K562 (cell line): ENCODE data around the gene ZNF860. TPM values are rescaled to one million over a fixed set of nuclear protein-coding genes. Genes with fewer than 3 reads are reported as not detected.

ENCODE experiments used
- ATAC-seq: fragments of 200-7000 bp; cut with Tn5 transposase; 3 replicates; pipeline ENCODE4 v1.9.1; 2020; ENCODE audit warnings: moderate library complexity
- BruUV-seq: library from RNA; stranded (reverse); fragments of 400-500 nt; replicated peaks from 2 replicates; lab custom pipeline; 2021; lab: Mats Ljungman, UMichigan
- CTCF ChIA-PET: fragments of 300-600 bp; formaldehyde crosslinking; extraction: SDS; loops from one replicate; lab custom pipeline; 2021; ENCODE audit warnings: low intra/inter-chr PET ratio; lab: Yijun Ruan, JAX
- POLR2A ChIA-PET: fragments of 300-600, 350-650 bp; sonication (Branson Sonifier 250); formaldehyde crosslinking; extraction: SDS; loops from one replicate; lab custom pipeline; 2021; ENCODE audit warnings: antibody characterized with exemption, inconsistent platforms; lab: Yijun Ruan, JAX
- DNase-seq, 4 experiments: peaks; one replicate each; pipeline versions ENCODE4 v3.0.0 to v3.0.0-alpha.2; 2011 to 2018; ENCODE audit warnings: low spot score in 3 of 4, mixed read lengths in 3 of 4; ENCODE audit errors: extremely low read depth in 1 of 4
- FAIRE-seq: peaks from 2 replicates; lab custom pipeline; 2011; peaks lifted over from hg19 to GRCh38; lab: Jason Lieb, UNC
- H2AFZ ChIP-seq: 2 replicates; pipeline ENCODE4 v1.6.0; 2011; ENCODE audit warnings: low read depth, low read length, control low read depth, inconsistent platforms
- H3K27ac ChIP-seq: fragments of 200-600 bp; 3 replicates; pipeline ENCODE4 v1.8.0; 2011; ENCODE audit warnings: low read depth, mild to moderate bottlenecking, control low read depth, inconsistent platforms, low read length, moderate library complexity, mixed read lengths; ENCODE audit errors: extremely low read depth
- H3K27me3 ChIP-seq, 2 experiments: fragments of 300-600 bp in 1 of 2; 2 replicates in 1 of 2; 3 replicates in 1 of 2; pipeline versions ENCODE4 v1.6.0 to v1.8.0; 2011; ENCODE audit warnings: inconsistent platforms in 2 of 2, low read length in 2 of 2, mild to moderate bottlenecking in 1 of 2, mixed read lengths in 1 of 2, moderate library complexity in 1 of 2; ENCODE audit not compliant: control insufficient read depth in 2 of 2, insufficient read depth in 2 of 2
- H3K36me3 ChIP-seq: fragments of 300-600 bp; 3 replicates; pipeline ENCODE4 v1.8.0; 2011; ENCODE audit warnings: mild to moderate bottlenecking, low read length, inconsistent platforms; ENCODE audit not compliant: control insufficient read depth, insufficient read depth
- H3K4me1 ChIP-seq, 2 experiments: fragments of 200-600 bp in 1 of 2; replicated peaks in 1 of 2; 2 replicates in 1 of 2; 3 replicates in 1 of 2; pipeline versions ENCODE4 v1.5.1 to v1.8.0; 2011; ENCODE audit warnings: inconsistent platforms in 2 of 2, low read length in 2 of 2, mild to moderate bottlenecking in 1 of 2, mixed read lengths in 1 of 2, moderate library complexity in 1 of 2; ENCODE audit not compliant: control insufficient read depth in 2 of 2, insufficient read depth in 2 of 2
- H3K4me2 ChIP-seq: 2 replicates; pipeline ENCODE4 v1.6.1; 2011; ENCODE audit warnings: low read length, control low read depth, inconsistent platforms, mixed read lengths; ENCODE audit not compliant: insufficient read depth
- H3K4me3 ChIP-seq: fragments of 200-600 bp; sonication (generic), shearing (Covaris generic); 2 replicates; pipeline ENCODE4 v1.5.1; 2016; ENCODE audit warnings: control low read depth, inconsistent platforms
- H3K79me2 ChIP-seq: fragments of 200-600 bp; 3 replicates; pipeline ENCODE4 v1.8.0; 2011; ENCODE audit warnings: low read length, inconsistent platforms; ENCODE audit not compliant: control insufficient read depth, insufficient read depth
- H3K9ac ChIP-seq, 2 experiments: 2 replicates each; pipeline versions ENCODE4 v1.6.0 to v1.6.1; 2011; ENCODE audit warnings: low read depth in 2 of 2, low read length in 2 of 2, control low read depth in 1 of 2, inconsistent platforms in 1 of 2, mild to moderate bottlenecking in 1 of 2, mixed read lengths in 1 of 2; ENCODE audit not compliant: insufficient read depth in 1 of 2
- H3K9me1 ChIP-seq: one replicate; pipeline ENCODE4 v1.6.0; 2011; ENCODE audit warnings: inconsistent platforms, mild to moderate bottlenecking, low read length, moderate library complexity; ENCODE audit not compliant: control insufficient read depth, insufficient read depth
- H3K9me3 ChIP-seq: replicated peaks from 2 replicates; pipeline ENCODE4 v1.5.1; 2011; ENCODE audit warnings: low read depth, low read length, inconsistent platforms; ENCODE audit not compliant: control insufficient read depth, insufficient read depth
- H4K20me1 ChIP-seq: replicated peaks from 2 replicates; pipeline ENCODE4 v1.6.1; 2011; ENCODE audit warnings: low read length, inconsistent platforms, mixed read lengths; ENCODE audit not compliant: control insufficient read depth, insufficient read depth
- HBP1 ChIP-seq: fragments of 450-650 bp; formaldehyde crosslinking; IDR thresholded peaks from 2 replicates; pipeline ENCODE4 v1.4.0; 2022; ENCODE audit warnings: missing genetic modification characterization
- MCM7 ChIP-seq, 2 experiments: fragments of 450-650 bp; IDR thresholded peaks; 2 replicates each; pipeline ENCODE4 v1.6.1; 2016 to 2018
- NONO ChIP-seq, 2 experiments: fragments of 200-400 bp in 1 of 2; fragments of 450-650 bp in 1 of 2; formaldehyde crosslinking in 1 of 2; IDR thresholded peaks; 2 replicates each; pipeline ENCODE4 v1.6.1; 2017; ENCODE audit warnings: low read depth in 2 of 2, mild to moderate bottlenecking in 2 of 2, moderate library complexity in 2 of 2, low read length in 1 of 2
- NR0B1 ChIP-seq: fragments of 450-650 bp; IDR thresholded peaks from one replicate; pipeline ENCODE4 v1.6.1; 2018; ENCODE audit warnings: mild to moderate bottlenecking, moderate library complexity; ENCODE audit not compliant: partially characterized antibody
- PCBP2 ChIP-seq: fragments of 200-400 bp; formaldehyde crosslinking; IDR thresholded peaks from 2 replicates; pipeline ENCODE4 v1.6.1; 2018; ENCODE audit warnings: low read length, low read depth, mild to moderate bottlenecking, moderate library complexity; ENCODE audit not compliant: poor library complexity, severe bottlenecking
- PKNOX1 ChIP-seq: fragments of 450-650 bp; IDR thresholded peaks from 2 replicates; pipeline ENCODE4 v1.6.1; 2016
- PTTG1 ChIP-seq: fragments of 450-650 bp; IDR thresholded peaks from 2 replicates; pipeline ENCODE4 v1.6.1; 2016; ENCODE audit warnings: low read depth, mild to moderate bottlenecking, missing genetic modification characterization, missing compliant biosample characterization
- TARDBP ChIP-seq: fragments of 450-650 bp; IDR thresholded peaks from 2 replicates; pipeline ENCODE4 v1.6.1; 2016
- ZBTB43 ChIP-seq: sonication (generic); formaldehyde crosslinking; IDR thresholded peaks from 2 replicates; pipeline ENCODE4 v1.8.0; 2023; ENCODE audit warnings: mild to moderate bottlenecking, missing genetic modification reagents
- ZBTB8A ChIP-seq: fragments of 450-650 bp; IDR thresholded peaks from 2 replicates; pipeline ENCODE4 v1.6.1; 2018; ENCODE audit warnings: mild to moderate bottlenecking, moderate library complexity; ENCODE audit not compliant: partially characterized antibody
- ZKSCAN1 ChIP-seq: fragments of 150-350 bp; IDR thresholded peaks from 2 replicates; pipeline ENCODE4 v1.6.1; 2016; ENCODE audit warnings: low read depth, low read length
- WGBS: fragments of 100-300 bp; shearing (Covaris generic); methylation state at CpG from one replicate; pipeline ENCODE4 v1.1.6; 2016; ENCODE audit warnings: low coverage, mixed read lengths; ENCODE audit not compliant: insufficient coverage; ENCODE audit errors: missing lambda C conversion rate; 5-methylcytosine and 5-hydroxymethylcytosine counted together
- in situ Hi-C: fragments of 300-500 bp; cut with MboI; formaldehyde crosslinking; loops from 4 replicates; pipeline ENCODE4 v1.15.0; 2018; ENCODE audit warnings: inconsistent platforms, mixed read lengths
- intact Hi-C: fragments of 100-400 bp; cut with micrococcal nuclease; formaldehyde crosslinking; loops from 2 replicates; pipeline ENCODE4 v1.14.2; 2022
- polyA plus RNA-seq, 8 experiments: library from polyadenylated mRNA; depleted of rRNA in 4 of 8; stranded (reverse) in 5 of 8; unstranded in 3 of 8; fragments of >200 nt; fragmentation: Nextera tagmentation in 2 of 8; fragmentation: Illumina TruSeq in 1 of 8; extraction: Ambion mirVana in 2 of 8; extraction: Trizol in 1 of 8; gene quantifications; 2 replicates each; pipeline versions ENCODE4 v1.2.1 to v1.2.3, GENCODE V29; 2011 to 2014; ENCODE audit warnings: inconsistent platforms in 1 of 8, missing spikeins in 1 of 8
- total RNA-seq, 7 experiments: library from RNA; depleted of rRNA in 6 of 7; stranded (reverse); fragments of >200 nt in 6 of 7; fragmentation: Illumina TruSeq in 2 of 7; extraction: Trizol in 2 of 7; gene quantifications; 2 replicates each; pipeline versions ENCODE4 v1.2.1 to v1.2.3, GENCODE V29; 2011 to 2021; ENCODE audit warnings: low replicate concordance in 1 of 7

ZNF860 gene
- total and polyA plus RNA-seq, 9 of the 15 experiments (the other 6 are each of a cell fraction or from before 2014, with no cell fraction given), result not detected

- Histone ChIP-seq H3K36me3 (no peaks in the 10 kb centered on the region), H3K79me2 (no peaks in the 10 kb centered on the region), H3K4me2 (no peak overlapping the region), H4K20me1 (no peaks in the 10 kb centered on the region; the same call in 1 of the 2 replicates), H3K9me3 (no peaks in the 10 kb centered on the region), H2AFZ (no peak overlapping the region), H3K27ac (no peak overlapping the region), H3K27me3 (peaks cover 16 to 29% of the 10 kb centered on the region in 2 experiments; a peak in 4 of 5 replicates), H3K4me3 (no peak overlapping the region), H3K4me1 (peaks cover 0 to 14% of the 10 kb centered on the region in 2 experiments; a peak in 2 of 5 replicates)
- DNase-seq (no peak), ATAC-seq (no peak), FAIRE-seq (no peak)
- BruUV-seq, result no TSS peak
- ChIA-PET CTCF (no interaction called here), POLR2A (no interaction called here)
- WGBS, result 1% methylated on average over 4 of the region's 4 CpGs
- intact Hi-C loops, result no loop called here
- TF ChIP-seq NR0B1 (no peak), MCM7 (IDR thresholded peaks at IDR 0.05) (no peak), TARDBP (no peak), PTTG1 (tag) (no peak), PCBP2 (no peak), ZBTB43 (CRISPR knock-in tag) (no peak), PKNOX1 (no peak), ZKSCAN1 (no peak), HBP1 (CRISPR knock-in tag) (no peak), NONO (IDR thresholded peaks at IDR 0.05; ENCODE audit: low read depth in 2 of 2, low read length in 1 of 2) (no peak), ZBTB8A (no peak)
- TF ChIP-seq, all 486 proteins: peak for 0
- Histone ChIP-seq H3K9ac (no peak overlapping the region), H3K9me1 (no peaks in the 10 kb centered on the region)
- in situ Hi-C loops, result no loop called here
Measured at GRCh38 chr3:31978553-31978952, 3.0 kb upstream of the ZNF860 start.
